GM19467 (cell line): ENCODE data around the gene PAQR9.
"Not testable (repeated sequence)": the region's sequence is repeated elsewhere in the genome, so short reads cannot be mapped to it uniquely, and the experiment has no call there.

Experiments used
- ATAC-seq: cut with Tn5 transposase; IDR thresholded peaks from one replicate; pipeline ENCODE4 v1.9.1; 2021; ENCODE audit warnings: mild to moderate bottlenecking, moderate library complexity; ENCODE audit not compliant: unreplicated experiment

PAQR9 gene

DNA sequence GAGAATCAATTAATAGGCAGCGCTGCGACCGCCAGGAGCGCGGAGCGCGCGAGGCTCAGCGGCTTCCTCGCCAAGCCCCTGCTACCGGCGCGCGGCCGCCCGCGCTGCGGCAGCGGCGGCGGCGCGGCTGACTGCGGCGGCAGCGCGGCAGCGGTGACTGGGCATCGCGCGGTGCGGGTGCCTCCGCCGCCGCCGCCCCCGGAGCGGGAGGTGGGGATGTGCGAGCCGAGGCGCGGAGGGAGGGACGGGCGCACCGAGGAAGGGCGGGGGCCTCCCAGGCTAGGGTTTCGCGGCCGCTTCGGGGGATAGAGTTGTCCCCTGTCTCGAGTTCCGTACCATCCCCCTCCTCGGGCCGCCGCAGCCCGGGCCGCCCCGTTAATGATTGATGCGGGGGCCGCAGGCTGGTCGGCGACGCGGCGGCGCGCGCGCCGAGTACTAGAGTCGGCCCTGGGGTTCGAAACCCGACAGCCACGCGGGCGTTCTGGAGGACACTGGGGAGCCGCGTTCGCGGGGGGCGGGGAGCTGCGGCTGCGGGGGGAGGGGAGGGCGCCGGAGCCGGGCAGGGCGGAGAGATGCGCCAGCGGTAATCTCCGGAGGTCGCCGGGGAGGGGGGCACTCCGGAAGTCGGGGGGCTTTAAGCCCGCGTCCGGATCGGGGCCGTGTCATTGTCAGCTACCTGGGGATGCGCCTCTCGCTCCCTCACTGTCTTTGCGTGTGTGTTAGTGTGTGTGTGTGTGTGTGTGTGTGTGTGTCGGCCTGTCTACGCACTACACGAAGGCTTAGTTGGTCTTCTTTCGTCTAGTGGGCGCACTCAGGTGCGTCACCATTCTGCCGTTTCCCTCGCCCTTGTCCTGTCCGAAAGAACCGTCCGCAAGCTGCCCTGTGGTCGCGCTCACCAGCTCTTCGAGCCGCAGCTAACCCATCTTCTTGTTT lies at the start of gene PAQR9:
TSS of gene PAQR9 (minus strand) at position 159 of the 933 bp plus-strand sequence. CDS start 338 bp downstream, outside the sequence.
- peak; percentile 52 for ATAC-seq

GRCh38 chr3:143011705-143012104 lies 48.2 kb upstream of the PAQR9 start:
- ATAC-seq, result no peak

GRCh38 chr3:143010024-143010423 lies 46.5 kb upstream of the PAQR9 start:
- no peak for ATAC-seq

- no peak for ATAC-seq
Observed at GRCh38 chr3:143004823-143005222, 41.3 kb upstream of the PAQR9 start.

GRCh38 chr3:143002727-143003126 lies 39.3 kb upstream of the PAQR9 start:
- no peak for ATAC-seq

- ATAC-seq, result peak; percentile 31
Observed at GRCh38 chr3:143002083-143002712, 38.7 kb upstream of the PAQR9 start.

DNA sequence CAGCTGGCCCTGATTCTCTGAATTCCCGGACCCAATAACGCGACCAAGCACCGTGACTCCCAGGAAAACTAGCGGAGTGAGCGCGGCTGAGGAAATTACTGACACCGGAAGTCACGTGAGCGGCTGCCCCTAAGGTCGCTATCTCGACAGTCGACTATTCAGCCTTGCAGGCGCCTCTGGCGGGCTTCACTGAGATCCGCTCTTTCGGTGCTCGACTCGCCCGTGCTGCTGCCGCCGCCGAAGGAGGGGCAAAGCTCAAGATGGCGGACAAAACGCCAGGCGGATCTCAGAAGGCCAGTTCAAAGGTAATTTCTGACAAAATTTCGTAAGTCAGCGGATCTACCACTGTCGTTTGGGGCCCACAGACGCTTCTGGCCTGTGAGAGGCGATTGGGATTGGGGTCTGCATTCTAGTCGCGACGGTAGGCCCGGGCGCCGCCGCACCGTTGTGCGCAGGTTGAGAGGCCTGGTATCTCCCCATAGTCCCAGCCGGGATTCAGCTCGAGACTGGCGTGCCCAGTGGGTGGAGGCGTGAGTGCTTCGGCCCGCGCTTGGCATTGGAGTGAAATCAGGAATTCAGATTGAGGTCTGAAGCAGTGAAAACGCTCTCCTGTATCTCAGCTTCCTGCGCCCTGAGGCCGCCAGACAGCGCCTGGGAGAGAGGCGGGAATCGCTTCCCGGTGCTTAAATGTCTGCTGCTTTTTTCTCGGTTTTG lies 38.1 kb upstream of the PAQR9 start, which contains the start of gene U2SURP:
TSS of gene U2SURP (plus strand) at position 202 of the 714 bp plus-strand sequence. CDS start at position 261, 59 bp downstream.
- ATAC-seq, result peak; percentile 88

DNA sequence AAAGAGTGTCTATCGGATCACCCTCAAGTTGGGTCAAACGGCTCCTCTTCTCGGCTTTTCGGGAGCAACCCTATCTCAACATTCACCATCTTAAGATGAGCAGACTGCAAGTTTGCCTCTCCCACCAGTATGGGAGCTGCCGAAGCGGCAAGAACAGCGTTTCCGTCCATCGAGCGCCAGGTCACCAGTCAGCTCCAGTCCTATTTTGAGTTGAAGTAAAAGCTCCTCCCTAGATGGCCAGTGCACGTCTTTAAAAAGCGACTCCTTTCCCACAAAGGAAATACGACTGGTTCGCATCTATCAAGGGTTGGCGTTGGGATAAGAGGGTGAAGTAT lies 37.5 kb upstream of the PAQR9 start:
- peak; percentile 64 for ATAC-seq

- no peak for ATAC-seq
Observed at GRCh38 chr3:143000528-143000927, 37.1 kb upstream of the PAQR9 start.

GRCh38 chr3:142999881-143000280 lies 36.4 kb upstream of the PAQR9 start:
- ATAC-seq, result no peak

DNA sequence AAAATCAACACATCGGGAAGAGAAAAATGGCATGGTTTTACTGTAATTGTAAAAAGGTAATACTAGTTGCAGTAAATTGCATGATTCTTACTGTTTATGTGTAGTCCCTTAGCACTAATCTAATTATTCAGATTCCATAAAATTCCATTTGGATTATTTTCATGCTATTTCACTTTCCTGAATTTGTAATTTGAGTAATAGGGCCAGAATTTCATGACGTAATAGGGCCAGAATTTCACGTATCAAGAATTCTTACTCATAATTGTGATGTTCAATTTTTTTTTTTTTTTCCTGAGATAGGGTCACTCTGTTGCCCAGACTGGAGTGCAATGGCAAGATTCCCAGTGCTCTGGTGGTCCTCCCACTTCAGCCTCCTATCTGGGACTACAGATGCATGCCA lies 35.0 kb upstream of the PAQR9 start:
- no peak for ATAC-seq

GRCh38 chr3:142997330-142997729 lies 33.9 kb upstream of the PAQR9 start:
- ATAC-seq, result no peak

GRCh38 chr3:142993958-142994442 lies 30.5 kb upstream of the PAQR9 start:
- peak; percentile 47 for ATAC-seq

- no peak for ATAC-seq
Observed at GRCh38 chr3:142992323-142992722, 28.8 kb upstream of the PAQR9 start.

DNA sequence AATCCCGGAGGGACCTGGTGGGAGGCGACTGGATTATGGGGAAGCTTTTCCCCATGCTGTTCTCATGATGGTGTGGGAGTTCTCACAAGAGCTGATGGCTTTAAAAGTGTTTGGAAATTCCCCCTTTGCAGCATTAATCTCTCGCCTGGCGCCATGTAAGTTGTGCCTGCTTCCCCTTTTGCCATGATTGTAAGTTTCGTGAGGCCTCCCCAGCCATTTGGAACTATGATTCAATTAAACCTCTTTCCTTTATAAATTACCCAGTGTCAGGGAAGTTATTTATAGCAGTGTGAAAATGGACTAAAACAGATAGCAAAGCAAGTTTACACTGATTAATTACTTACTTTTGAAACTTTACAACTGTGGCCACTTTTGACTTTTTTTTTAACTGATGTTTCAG lies 27.2 kb upstream of the PAQR9 start:
- ATAC-seq, result no peak

- ATAC-seq, result not testable (repeated sequence)
Observed at GRCh38 chr3:142988826-142989225, 25.4 kb upstream of the PAQR9 start.

DNA sequence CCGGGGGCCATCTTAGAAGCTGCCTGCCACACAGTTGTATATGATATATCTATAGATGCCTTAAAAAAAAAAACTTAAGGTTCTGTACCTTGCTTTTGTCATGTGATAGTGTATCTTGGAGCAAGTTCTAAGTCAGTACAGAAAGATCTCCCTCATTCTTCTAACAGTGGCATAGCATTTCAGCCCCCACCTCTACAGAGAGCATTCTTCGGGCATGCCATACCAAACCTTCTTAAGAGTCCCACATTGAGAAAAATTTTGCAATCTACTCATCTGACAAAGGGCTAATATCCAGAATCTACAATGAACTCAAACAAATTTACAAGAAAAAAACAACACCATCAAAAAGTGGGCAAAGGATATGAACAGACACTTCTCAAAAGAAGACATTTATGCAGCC lies 24.7 kb upstream of the PAQR9 start:
- not testable (repeated sequence) for ATAC-seq

- peak; percentile 54 for ATAC-seq
Observed at GRCh38 chr3:142987707-142988106, 24.2 kb upstream of the PAQR9 start.

- no peak for ATAC-seq
Observed at GRCh38 chr3:142987080-142987700, 23.7 kb upstream of the PAQR9 start.

GRCh38 chr3:142984255-142984654 lies 20.8 kb upstream of the PAQR9 start:
- ATAC-seq, result no peak

GRCh38 chr3:142983318-142983717 lies 19.8 kb upstream of the PAQR9 start:
- ATAC-seq, result no peak
